GM12878 (cell line): ENCODE results near the gene PPP1R9B. TPM values are rescaled to one million over a fixed set of nuclear protein-coding genes. Genes with fewer than 3 reads are reported as not detected.

Experiments used
- ATAC-seq: fragments of 200-7000 bp; cut with Tn5 transposase; 3 replicates; pipeline ENCODE4 v1.9.1; 2020; ENCODE audit warnings: mild to moderate bottlenecking, moderate library complexity
- BruUV-seq: library from RNA; stranded (reverse); fragments of 400-500 nt; replicated peaks from 2 replicates; lab custom pipeline; 2021; lab: Mats Ljungman, UMichigan
- CTCF ChIA-PET: fragments of 300-600 bp; sonication (Branson Sonifier 250); formaldehyde crosslinking; extraction: SDS; loops from one replicate; lab custom pipeline; 2021; ENCODE audit warnings: inconsistent platforms; lab: Yijun Ruan, JAX
- POLR2A ChIA-PET: fragments of 350-600 bp; formaldehyde crosslinking; extraction: SDS; loops from one replicate; lab custom pipeline; 2021; ENCODE audit warnings: inconsistent platforms; lab: Charles Lee
- RAD21 ChIA-PET: fragments of 300-600 bp; sonication (Branson Sonifier 250); formaldehyde crosslinking; loops from one replicate; lab custom pipeline; 2023; ENCODE audit warnings: antibody characterized with exemption; ENCODE audit not compliant: unreplicated experiment; lab: Charles Lee
- SMC1A ChIA-PET: fragments of 300-600 bp; sonication (Branson Sonifier 250); formaldehyde crosslinking; loops from one replicate; lab custom pipeline; 2023; ENCODE audit not compliant: unreplicated experiment, uncharacterized antibody; lab: Charles Lee
- DNase-seq: peaks from one replicate; pipeline ENCODE4 v3.0.0-alpha.2; 2011; ENCODE audit warnings: low read depth, low spot score
- FAIRE-seq: peaks from 3 replicates; lab custom pipeline; 2011; peaks lifted over from hg19 to GRCh38; lab: Jason Lieb, UNC
- H2AFZ ChIP-seq: 2 replicates; pipeline ENCODE4 v1.6.0; 2011; ENCODE audit warnings: low read depth, low read length, control low read depth; ENCODE audit not compliant: control insufficient read depth
- H3K27ac ChIP-seq: 2 replicates; pipeline ENCODE4 v1.5.1; 2011; ENCODE audit warnings: control low read depth; ENCODE audit not compliant: control insufficient read depth, insufficient read depth
- H3K27me3 ChIP-seq, 2 experiments: replicated peaks in 1 of 2; 2 replicates each; pipeline versions ENCODE4 v1.6.0 to v1.6.1; 2011; ENCODE audit warnings: low read length in 1 of 2; ENCODE audit not compliant: control insufficient read depth in 2 of 2, insufficient read depth in 2 of 2
- H3K36me3 ChIP-seq, 2 experiments: 2 replicates each; pipeline ENCODE4 v1.5.1; 2011; ENCODE audit warnings: low read length in 1 of 2; ENCODE audit not compliant: control insufficient read depth in 2 of 2, insufficient read depth in 2 of 2
- H3K4me1 ChIP-seq: 2 replicates; pipeline ENCODE4 v1.6.1; 2011; ENCODE audit warnings: mild to moderate bottlenecking, low read length, moderate library complexity, mixed read lengths; ENCODE audit not compliant: control insufficient read depth, insufficient read depth
- H3K4me2 ChIP-seq: 2 replicates; pipeline ENCODE4 v1.6.0; 2011; ENCODE audit warnings: control low read depth; ENCODE audit not compliant: control insufficient read depth, insufficient read depth
- H3K4me3 ChIP-seq: fragments of 200-600 bp; sonication (generic); 2 replicates; pipeline ENCODE4 v1.5.1; 2016
- H3K79me2 ChIP-seq: 2 replicates; pipeline ENCODE4 v1.6.0; 2011; ENCODE audit warnings: low read length; ENCODE audit not compliant: control insufficient read depth, insufficient read depth
- H3K9ac ChIP-seq: 2 replicates; pipeline ENCODE4 v1.8.0; 2011; ENCODE audit warnings: low read length, control low read depth, mixed read lengths; ENCODE audit not compliant: control insufficient read depth, insufficient read depth
- H3K9me3 ChIP-seq: replicated peaks from 3 replicates; pipeline ENCODE4 v1.5.1; 2011; ENCODE audit warnings: mild to moderate bottlenecking, low read length; ENCODE audit not compliant: control insufficient read depth, insufficient read depth
- H4K20me1 ChIP-seq: 2 replicates; pipeline ENCODE4 v1.6.0; 2011; ENCODE audit not compliant: control insufficient read depth, insufficient read depth
- CEBPB ChIP-seq, 2 experiments: fragments of 150-350 bp in 1 of 2; IDR thresholded peaks; 2 replicates each; pipeline ENCODE4 v1.6.1; 2012 to 2014; ENCODE audit warnings: low read depth in 2 of 2, low read length in 2 of 2, borderline replicate concordance in 1 of 2, inconsistent platforms in 1 of 2
- CEBPZ ChIP-seq: fragments of 150-350 bp; IDR thresholded peaks from 2 replicates; pipeline ENCODE4 v1.6.1; 2016; ENCODE audit warnings: low read depth, low read length
- EED ChIP-seq: sonication (generic); IDR thresholded peaks from 2 replicates; pipeline ENCODE4 v1.6.1; 2016; ENCODE audit warnings: antibody characterized with exemption, low read depth
- HDAC2 ChIP-seq: fragments of 200-600 bp; sonication (generic); IDR thresholded peaks from 2 replicates; pipeline ENCODE4 v1.6.1; 2017
- KLF5 ChIP-seq: fragments of 450-650 bp; IDR thresholded peaks from 2 replicates; pipeline ENCODE4 v1.6.1; 2014; ENCODE audit warnings: mild to moderate bottlenecking; ENCODE audit not compliant: partially characterized antibody
- LARP7 ChIP-seq: fragments of 450-650 bp; IDR thresholded peaks from 2 replicates; pipeline ENCODE4 v1.6.1; 2017; ENCODE audit warnings: mild to moderate bottlenecking
- NFYB ChIP-seq: IDR thresholded peaks from 2 replicates; pipeline ENCODE4 v1.6.1; 2011; ENCODE audit warnings: low read depth, mild to moderate bottlenecking, low read length, improper control_type of control experiment, moderate library complexity; ENCODE audit not compliant: insufficient read depth
- SREBF2 ChIP-seq: IDR thresholded peaks from 2 replicates; pipeline ENCODE4 v1.6.1; 2012; ENCODE audit warnings: mild to moderate bottlenecking, low read length
- SUZ12 ChIP-seq: fragments of 200-600 bp; sonication (generic); IDR thresholded peaks from one replicate; pipeline ENCODE4 v1.6.1; 2018; ENCODE audit warnings: antibody characterized with exemption, mild to moderate bottlenecking; ENCODE audit not compliant: unreplicated experiment
- ZBTB4 ChIP-seq: fragments of 450-650 bp; formaldehyde crosslinking; IDR thresholded peaks from 2 replicates; pipeline ENCODE4 v1.4.0; 2022; ENCODE audit warnings: mild to moderate bottlenecking, moderate library complexity
- WGBS: methylation state at CpG from one replicate; pipeline ENCODE4 v1.1.6; 2016; ENCODE audit warnings: low lambda C conversion rate; ENCODE audit not compliant: insufficient replicate concordance, insufficient coverage; ENCODE audit errors: missing lambda C conversion rate; 5-methylcytosine and 5-hydroxymethylcytosine counted together
- in situ Hi-C: fragments of 300-500 bp; cut with MboI; formaldehyde crosslinking; loops from 9 replicates; pipeline ENCODE4 v1.14.3; 2018; ENCODE audit warnings: mixed read lengths
- intact Hi-C: fragments of 100-400 bp; cut with micrococcal nuclease; formaldehyde crosslinking; loops from one replicate; pipeline ENCODE4 v1.14.2; 2022; ENCODE audit not compliant: unreplicated experiment
- polyA plus RNA-seq, 11 experiments: library from polyadenylated mRNA; depleted of rRNA in 4 of 11; unstranded in 6 of 11; stranded (reverse) in 5 of 11; fragments of >200 nt; fragmentation: Nextera tagmentation in 4 of 11; fragmentation: Illumina TruSeq in 1 of 11; extraction: Ambion mirVana in 4 of 11; extraction: Trizol in 1 of 11; gene quantifications; 1 replicate in 1 of 11; 2 replicates in 10 of 11; pipeline versions ENCODE4 v1.2.1 to v1.2.3, GENCODE V29; 2011 to 2016; ENCODE audit warnings: inconsistent platforms in 2 of 11, missing spikeins in 2 of 11, low read depth in 1 of 11
- total RNA-seq, 4 experiments: library from RNA; depleted of rRNA in 3 of 4; stranded (reverse); fragments of >200 nt in 3 of 4; fragmentation: Illumina TruSeq in 1 of 4; extraction: Trizol in 1 of 4; gene quantifications; 2 replicates each; pipeline versions ENCODE4 v1.2.1 to v1.2.3, GENCODE V29; 2013 to 2021

PPP1R9B gene
- total and polyA plus RNA-seq, 10 of the 15 experiments (the other 5 are each of a cell fraction or from before 2014, with no cell fraction given) = 0.20 to 107 (median 37.5) TPM

- no peaks in the 10 kb centered on the region for H4K20me1 ChIP-seq
- no peaks in the 10 kb centered on the region for H3K27me3 ChIP-seq
- H3K9me3 ChIP-seq = no peaks in the 10 kb centered on the region
- H3K4me2 ChIP-seq = no peak overlapping the region
- WGBS = 85% methylated on average over 9 of the region's 9 CpGs
- no peak overlapping the region for H3K27ac ChIP-seq
- no peak overlapping the region for H3K9ac ChIP-seq
- BruUV-seq = no TSS peak
- TF ChIP-seq LARP7 (no peak), KLF5 (no peak), HDAC2 (no peak), CEBPB (IDR thresholded peaks at IDR 0.05; ENCODE audit: borderline replicate concordance in 1 of 2, low read depth in 2 of 2, low read length in 2 of 2) (no peak)
- H3K4me1 ChIP-seq = no peaks in the 10 kb centered on the region
- no peak for FAIRE-seq
- SMC1A ChIA-PET = no interaction called here
- no peaks in the 10 kb centered on the region; a peak in 2 of 4 replicates for H3K36me3 ChIP-seq
- in situ Hi-C loops (no loop called here), intact Hi-C loops (no loop called here)
- no peak for DNase-seq
- ATAC-seq = no peak
- RAD21 ChIA-PET = interaction anchor here (1.0 kb wide), 1 partner anchor 21 kb away, joined by 3 read pairs; no protein-coding TSS in a partner anchor
- no peaks in the 10 kb centered on the region for H3K79me2 ChIP-seq
- CTCF ChIA-PET = interaction anchor here (0.5 to 2.0 kb wide), 3 partner anchors 15 to 918 kb away, joined by 3 to 11 read pairs (median 6); no protein-coding TSS in a partner anchor
- no peak overlapping the region for H3K4me3 ChIP-seq
- POLR2A ChIA-PET = no interaction called here
- no peak overlapping the region for H2AFZ ChIP-seq
These were observed 41.9 kb downstream of the PPP1R9B start for GRCh38 chr17:50108556-50108955.

- no peak overlapping the region for H3K4me2 ChIP-seq
- POLR2A ChIA-PET = no interaction called here
- no peak overlapping the region for H2AFZ ChIP-seq
- SMC1A ChIA-PET = no interaction called here
- RAD21 ChIA-PET = interaction anchor here (1.0 kb wide), 1 partner anchor 20 kb away, joined by 3 read pairs; no protein-coding TSS in a partner anchor
- no peak overlapping the region for H3K9ac ChIP-seq
- H3K27me3 ChIP-seq = no peaks in the 10 kb centered on the region
- no TSS peak for BruUV-seq
- H3K79me2 ChIP-seq = no peaks in the 10 kb centered on the region
- no peak for DNase-seq
- no peak overlapping the region for H3K4me3 ChIP-seq
- intact Hi-C loops (no loop called here), in situ Hi-C loops (no loop called here)
- no peaks in the 10 kb centered on the region for H3K9me3 ChIP-seq
- no peaks in the 10 kb centered on the region; a peak in 2 of 4 replicates for H3K36me3 ChIP-seq
- no peaks in the 10 kb centered on the region for H4K20me1 ChIP-seq
- no peak overlapping the region for H3K27ac ChIP-seq
- CTCF ChIA-PET = interaction anchor here (1.8 to 2.0 kb wide), 2 partner anchors 14 to 21 kb away, joined by 6 to 11 read pairs; no protein-coding TSS in a partner anchor
- ATAC-seq = no peak
- no peaks in the 10 kb centered on the region for H3K4me1 ChIP-seq
- FAIRE-seq = no peak
- WGBS = 58% methylated on average over 10 of the region's 10 CpGs
- no peak for TF ChIP-seq SUZ12
- no peak for TF ChIP-seq CEBPZ
- TF ChIP-seq EED = no peak
- no peak for TF ChIP-seq SREBF2
- TF ChIP-seq NFYB = no peak
- TF ChIP-seq ZBTB4 (CRISPR knock-in tag) = no peak
These were observed 42.6 kb downstream of the PPP1R9B start for GRCh38 chr17:50107790-50108414.
